ENCODE results near the gene PCDHGA8.
"Not testable (repeated sequence)": the region's sequence is repeated elsewhere in the genome, so short reads cannot be mapped to it uniquely, and the experiment has no call there.

The PCDHGA8 gene

DNA sequence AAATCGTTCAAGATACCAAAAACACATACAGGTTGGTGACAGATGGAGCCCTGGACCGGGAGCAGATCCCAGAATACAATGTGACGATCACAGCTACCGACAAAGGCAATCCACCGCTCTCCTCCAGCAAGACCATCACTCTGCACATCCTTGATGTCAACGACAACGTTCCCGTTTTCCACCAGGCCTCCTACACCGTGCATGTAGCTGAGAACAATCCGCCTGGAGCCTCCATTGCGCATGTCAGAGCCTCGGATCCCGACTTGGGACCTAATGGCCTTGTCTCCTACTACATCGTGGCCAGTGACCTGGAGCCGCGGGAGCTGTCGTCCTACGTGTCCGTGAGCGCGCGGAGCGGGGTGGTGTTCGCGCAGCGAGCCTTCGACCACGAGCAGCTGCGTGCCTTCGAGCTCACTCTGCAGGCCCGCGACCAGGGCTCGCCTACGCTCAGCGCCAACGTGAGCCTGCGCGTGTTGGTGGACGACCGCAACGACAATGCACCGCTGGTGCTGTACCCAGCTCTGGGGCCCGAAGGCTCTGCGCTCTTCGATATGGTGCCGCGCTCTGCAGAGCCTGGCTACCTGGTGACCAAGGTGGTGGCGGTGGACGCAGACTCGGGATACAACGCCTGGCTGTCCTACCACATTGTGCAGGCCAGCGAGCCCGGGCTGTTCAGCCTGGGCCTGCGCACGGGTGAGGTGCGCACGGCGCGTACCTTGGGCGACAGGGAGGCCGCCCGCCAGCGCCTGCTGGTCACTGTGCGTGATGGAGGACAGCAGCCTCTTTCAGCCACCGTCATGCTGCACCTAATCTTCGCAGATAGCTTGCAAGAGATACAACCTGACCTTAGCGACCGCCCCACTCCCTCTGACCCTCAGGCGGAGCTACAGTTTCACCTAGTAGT, 20.6 kb upstream of the PCDHGA8 start:
- no peak for DNase-seq

- no peak for DNase-seq
Measured at GRCh38 chr5:141373673-141374317, 18.6 kb upstream of the PCDHGA8 start, which contains the start of gene PCDHGA6. Gene PCDHGA6 (plus strand): TSS chr5:141373891. CDS start chr5:141374084, 193 bp downstream.

- no peak for DNase-seq
Measured at GRCh38 chr5:141374627-141375026, 17.8 kb upstream of the PCDHGA8 start.

GRCh38 chr5:141375444-141376155, 16.8 kb upstream of the PCDHGA8 start:
- DNase-seq: not testable (repeated sequence)

DNA sequence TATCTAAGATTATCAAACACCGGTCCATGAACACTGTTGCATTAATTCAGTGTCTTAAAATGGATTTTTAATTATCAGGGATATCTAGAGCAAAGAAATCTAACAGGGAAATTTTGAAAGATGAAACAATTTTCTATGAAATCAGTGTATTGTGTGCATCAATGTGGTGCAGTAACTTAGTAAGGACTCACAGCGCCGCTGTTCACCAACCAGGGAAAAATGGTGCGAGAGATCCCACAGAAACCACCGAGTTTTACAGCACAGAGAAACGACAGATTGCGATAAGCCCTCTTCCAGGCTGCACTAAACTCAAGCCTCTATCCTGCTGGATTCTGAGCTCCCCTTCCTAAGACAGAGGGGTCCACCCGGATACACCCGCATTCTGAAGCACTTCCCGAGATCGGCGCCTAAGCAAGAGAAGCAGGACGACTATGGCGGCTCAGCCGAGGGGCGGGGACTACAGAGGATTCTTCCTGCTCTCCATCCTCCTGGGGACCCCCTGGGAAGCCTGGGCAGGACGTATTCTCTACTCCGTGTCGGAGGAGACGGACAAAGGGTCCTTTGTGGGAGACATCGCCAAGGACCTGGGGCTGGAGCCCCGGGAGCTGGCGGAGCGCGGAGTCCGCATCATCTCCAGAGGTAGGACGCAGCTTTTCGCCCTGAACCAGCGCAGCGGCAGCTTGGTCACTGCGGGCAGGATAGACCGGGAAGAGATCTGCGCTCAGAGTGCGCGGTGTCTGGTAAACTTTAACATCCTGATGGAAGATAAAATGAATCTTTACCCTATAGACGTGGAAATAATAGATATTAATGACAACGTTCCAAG, 9.8 kb upstream of the PCDHGA8 start, which contains the start of gene PCDHGA7:
Gene PCDHGA7 (plus strand): TSS at position 274 of the 826 bp plus-strand sequence. CDS start 158 bp downstream, at position 432.
- DNase-seq: no peak

- DNase-seq: no peak
Measured at GRCh38 chr5:141383345-141383744, 9.1 kb upstream of the PCDHGA8 start.

GRCh38 chr5:141384471-141385267, 7.8 kb upstream of the PCDHGA8 start:
- no peak for DNase-seq

GRCh38 chr5:141387557-141388311, 4.7 kb upstream of the PCDHGA8 start, which contains the start of gene PCDHGB4:
Gene PCDHGB4 (plus strand): TSS chr5:141387698. CDS start chr5:141387885, 187 bp downstream.
- DNase-seq: not testable (repeated sequence)

GRCh38 chr5:141388661-141389060, 3.8 kb upstream of the PCDHGA8 start:
- DNase-seq: no peak

DNA sequence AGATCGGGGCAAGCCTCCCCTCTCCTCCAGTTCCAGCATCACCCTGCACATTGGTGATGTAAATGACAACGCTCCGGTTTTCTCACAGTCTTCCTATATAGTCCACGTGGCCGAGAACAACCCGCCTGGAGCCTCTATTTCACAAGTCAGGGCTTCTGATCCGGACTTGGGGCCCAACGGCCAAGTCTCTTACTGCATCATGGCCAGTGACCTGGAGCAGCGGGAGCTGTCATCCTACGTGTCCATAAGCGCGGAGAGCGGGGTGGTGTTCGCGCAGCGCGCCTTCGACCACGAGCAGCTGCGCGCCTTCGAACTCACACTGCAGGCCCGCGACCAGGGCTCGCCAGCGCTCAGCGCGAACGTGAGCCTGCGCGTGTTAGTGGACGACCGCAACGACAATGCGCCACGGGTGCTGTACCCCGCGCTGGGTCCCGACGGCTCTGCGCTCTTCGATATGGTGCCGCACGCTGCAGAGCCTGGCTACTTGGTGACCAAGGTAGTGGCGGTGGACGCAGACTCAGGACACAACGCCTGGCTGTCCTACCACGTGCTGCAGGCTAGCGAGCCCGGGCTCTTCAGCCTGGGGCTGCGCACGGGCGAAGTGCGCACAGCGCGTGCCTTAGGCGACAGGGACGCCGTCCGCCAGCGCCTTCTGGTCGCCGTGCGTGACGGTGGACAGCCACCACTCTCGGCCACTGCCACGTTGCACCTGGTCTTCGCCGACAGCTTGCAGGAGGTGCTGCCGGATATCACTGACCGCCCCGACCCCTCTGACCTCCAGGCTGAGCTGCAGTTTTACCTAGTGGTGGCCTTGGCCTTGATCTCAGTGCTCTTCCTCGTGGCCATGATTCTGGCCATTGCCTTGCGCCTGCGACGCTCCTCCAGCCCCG, 3.0 kb upstream of the PCDHGA8 start:
- DNase-seq: no peak

DNA sequence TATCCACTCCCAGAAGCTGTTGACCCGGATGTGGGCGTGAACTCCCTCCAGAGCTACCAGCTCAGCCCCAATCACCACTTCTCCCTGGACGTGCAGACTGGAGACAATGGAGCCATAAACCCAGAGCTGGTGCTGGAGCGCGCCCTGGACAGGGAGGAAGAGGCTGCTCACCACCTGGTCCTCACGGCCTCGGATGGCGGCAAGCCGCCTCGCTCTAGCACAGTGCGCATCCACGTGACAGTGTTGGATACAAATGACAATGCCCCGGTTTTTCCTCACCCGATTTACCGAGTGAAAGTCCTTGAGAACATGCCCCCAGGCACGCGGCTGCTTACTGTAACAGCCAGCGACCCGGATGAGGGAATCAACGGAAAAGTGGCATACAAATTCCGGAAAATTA, 834 bp downstream of the PCDHGA8 start:
- DNase-seq: no peak

DNA sequence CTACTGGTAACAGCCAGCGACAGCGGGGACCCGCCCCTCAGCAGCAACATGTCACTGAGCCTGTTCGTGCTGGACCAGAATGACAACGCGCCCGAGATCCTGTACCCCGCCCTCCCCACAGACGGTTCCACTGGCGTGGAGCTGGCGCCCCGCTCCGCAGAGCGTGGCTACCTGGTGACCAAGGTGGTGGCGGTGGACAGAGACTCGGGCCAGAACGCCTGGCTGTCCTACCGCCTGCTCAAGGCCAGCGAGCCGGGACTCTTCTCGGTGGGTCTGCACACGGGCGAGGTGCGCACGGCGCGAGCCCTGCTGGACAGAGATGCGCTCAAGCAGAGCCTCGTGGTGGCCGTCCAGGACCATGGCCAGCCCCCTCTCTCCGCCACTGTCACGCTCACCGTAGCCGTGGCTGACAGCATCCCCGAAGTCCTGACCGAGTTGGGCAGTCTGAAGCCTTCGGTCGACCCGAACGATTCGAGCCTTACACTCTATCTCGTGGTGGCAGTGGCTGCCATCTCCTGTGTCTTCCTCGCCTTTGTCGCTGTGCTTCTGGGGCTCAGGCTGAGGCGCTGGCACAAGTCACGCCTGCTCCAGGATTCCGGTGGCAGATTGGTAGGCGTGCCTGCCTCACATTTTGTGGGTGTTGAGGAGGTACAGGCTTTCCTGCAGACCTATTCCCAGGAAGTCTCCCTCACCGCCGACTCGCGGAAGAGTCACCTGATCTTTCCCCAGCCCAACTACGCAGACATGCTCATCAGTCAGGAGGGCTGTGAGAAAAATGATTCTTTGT, 2.2 kb downstream of the PCDHGA8 start:
- not testable (repeated sequence) for DNase-seq

GRCh38 chr5:141397756-141398551, 5.5 kb downstream of the PCDHGA8 start, which contains the start of gene PCDHGB5:
Gene PCDHGB5 (plus strand): TSS chr5:141397947. CDS start chr5:141398128, 181 bp downstream.
- DNase-seq: peak in 1 of 2 experiments; percentile 19

DNA sequence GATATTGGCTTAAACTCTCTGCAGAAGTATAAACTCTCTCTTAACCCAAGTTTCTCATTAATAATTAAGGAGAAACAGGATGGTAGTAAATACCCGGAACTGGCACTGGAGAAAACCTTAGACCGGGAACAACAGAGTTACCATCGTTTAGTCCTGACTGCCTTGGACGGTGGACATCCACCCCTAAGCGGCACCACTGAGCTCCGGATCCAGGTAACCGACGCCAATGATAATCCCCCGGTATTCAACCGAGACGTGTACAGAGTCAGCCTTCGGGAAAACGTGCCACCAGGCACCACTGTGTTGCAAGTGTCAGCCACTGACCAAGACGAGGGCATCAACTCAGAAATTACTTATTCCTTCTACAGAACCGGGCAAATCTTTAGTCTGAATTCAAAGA, 6.2 kb downstream of the PCDHGA8 start:
- DNase-seq: no peak

GRCh38 chr5:141399555-141400258, 7.3 kb downstream of the PCDHGA8 start:
- no peak for DNase-seq

DNA sequence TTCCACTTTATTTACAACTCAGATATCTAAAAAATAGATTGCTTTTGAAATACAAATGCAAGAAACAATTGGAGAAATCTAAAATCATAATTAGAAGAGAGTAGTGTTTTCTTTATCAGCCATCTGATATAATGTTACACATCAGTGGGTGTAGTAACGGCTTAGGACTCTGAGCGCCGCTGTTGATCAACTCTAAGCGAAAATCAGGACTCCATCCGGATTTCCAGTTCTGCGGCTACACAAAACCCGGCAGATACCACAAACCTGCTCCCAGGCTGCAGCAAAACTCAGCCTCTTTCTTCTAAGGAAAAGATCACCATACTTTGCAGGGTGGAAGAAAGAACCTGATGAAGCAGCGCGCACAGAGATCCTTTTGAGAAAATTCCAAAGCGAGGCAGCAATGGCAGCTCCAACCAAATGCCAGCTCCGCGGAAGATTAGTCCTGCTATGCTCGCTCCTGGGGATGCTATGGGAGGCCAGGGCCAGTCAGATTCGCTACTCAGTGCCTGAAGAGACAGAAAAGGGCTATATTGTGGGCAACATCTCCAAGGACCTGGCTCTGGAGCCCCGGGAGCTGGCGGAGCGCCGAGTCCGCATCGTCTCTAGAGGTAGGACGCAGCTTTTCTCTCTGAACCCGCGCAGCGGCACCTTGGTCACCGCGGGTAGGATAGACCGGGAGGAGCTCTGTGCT, 10.3 kb downstream of the PCDHGA8 start, which contains the start of gene PCDHGA9:
Gene PCDHGA9 (plus strand): TSS at position 226 of the 691 bp plus-strand sequence. CDS start 175 bp downstream, at position 401.
- no peak for DNase-seq
